Measurements from ENCODE around the gene KCNQ4. TPM values are rescaled to one million over a fixed set of nuclear protein-coding genes. Genes with fewer than 3 reads are reported as not detected.

Gene KCNQ4
- total and polyA plus RNA-seq, 2 donors, result 2.0 to 13.1 TPM

GRCh38 chr1:40801742-40802077 is 18.1 kb downstream of the KCNQ4 start:
- DNase-seq (ENCODE audit: extremely low spot score), result no peak
- peaks cover 1% of the 10 kb centered on the region for H3K4me1 ChIP-seq (ENCODE audit: insufficient read depth)
- H3K4me3 ChIP-seq (ENCODE audit: low read depth, low read length), result peak overlapping the region; percentile 30
- H3K27ac ChIP-seq (ENCODE audit: low read depth), result no peak overlapping the region
- whole genome bisulfite sequencing, result 60% methylated on average over 3 of the region's 3 CpGs
- no peaks in the 10 kb centered on the region for H3K36me3 ChIP-seq (ENCODE audit: insufficient read depth)

DNA sequence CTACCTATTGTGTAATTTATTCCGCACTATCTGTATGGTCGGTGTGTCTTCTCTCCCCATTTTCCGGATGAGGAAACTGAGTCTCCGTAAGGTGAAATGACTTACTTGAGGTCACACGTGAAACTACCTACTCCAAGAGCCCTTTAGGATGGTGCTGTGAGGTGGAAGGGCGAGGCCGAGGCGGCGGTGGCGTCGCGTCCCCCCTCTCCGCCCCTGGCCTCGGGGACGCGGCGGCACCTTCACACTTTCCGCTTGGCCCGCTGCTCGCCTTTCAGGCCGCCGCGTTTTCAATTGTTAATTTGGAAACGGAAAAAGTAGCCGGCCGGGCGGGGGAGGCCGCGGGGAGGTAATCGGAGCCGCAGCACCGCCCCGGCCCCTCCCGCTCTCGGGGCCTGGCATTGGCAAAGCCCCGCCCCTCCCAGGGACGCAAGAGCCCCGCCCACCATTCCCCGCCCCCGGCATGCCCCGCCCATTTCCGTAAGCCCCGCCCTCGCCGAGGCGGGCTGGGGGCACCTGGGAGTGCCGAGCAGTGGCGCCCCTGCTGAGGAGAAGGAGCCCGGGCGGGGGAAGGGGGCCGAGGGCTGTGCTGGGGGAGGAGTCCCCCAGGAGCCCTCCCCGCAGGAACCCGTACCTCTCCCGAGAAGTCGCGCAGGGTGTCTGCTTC is 18.6 kb downstream of the KCNQ4 start:
- Histone ChIP-seq H3K27ac (ENCODE audit: low read depth) (peak overlapping the region; percentile 70), H3K36me3 (ENCODE audit: insufficient read depth) (no peaks in the 10 kb centered on the region), H3K4me1 (ENCODE audit: insufficient read depth) (peaks cover 1% of the 10 kb centered on the region), H3K4me3 (ENCODE audit: low read depth, low read length) (peak overlapping the region; percentile 30)
- 3% methylated on average over 56 of the region's 56 CpGs for WGBS
- DNase-seq (ENCODE audit: extremely low spot score), result peak; percentile 35

DNA sequence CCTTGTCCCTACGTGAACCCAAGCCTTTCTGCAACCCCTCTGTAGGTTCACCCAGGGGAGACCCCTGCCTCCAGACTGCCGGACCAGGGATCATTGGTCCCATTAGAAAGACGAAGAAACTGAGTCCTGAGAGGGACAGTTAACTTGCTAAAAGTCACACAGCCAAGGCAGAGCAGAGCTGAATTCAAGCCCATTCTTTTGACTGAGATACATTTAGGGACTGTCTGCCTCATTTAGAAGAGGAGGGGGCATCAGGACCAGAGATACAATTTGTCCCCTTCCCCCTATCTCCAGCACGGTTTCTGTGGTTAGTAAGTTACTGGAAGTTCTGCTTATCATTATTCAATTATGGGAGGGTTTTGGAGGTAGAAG is 19.1 kb downstream of the KCNQ4 start:
- no peak for DNase-seq (ENCODE audit: extremely low spot score)
- Histone ChIP-seq H3K36me3 (ENCODE audit: insufficient read depth) (no peaks in the 10 kb centered on the region), H3K4me3 (ENCODE audit: low read depth, low read length) (peak overlapping the region; percentile 30), H3K4me1 (ENCODE audit: insufficient read depth) (peaks cover 1% of the 10 kb centered on the region), H3K27ac (ENCODE audit: low read depth) (peak overlapping the region; percentile 70)
- 38% methylated on average over 4 of the region's 4 CpGs for WGBS

DNA sequence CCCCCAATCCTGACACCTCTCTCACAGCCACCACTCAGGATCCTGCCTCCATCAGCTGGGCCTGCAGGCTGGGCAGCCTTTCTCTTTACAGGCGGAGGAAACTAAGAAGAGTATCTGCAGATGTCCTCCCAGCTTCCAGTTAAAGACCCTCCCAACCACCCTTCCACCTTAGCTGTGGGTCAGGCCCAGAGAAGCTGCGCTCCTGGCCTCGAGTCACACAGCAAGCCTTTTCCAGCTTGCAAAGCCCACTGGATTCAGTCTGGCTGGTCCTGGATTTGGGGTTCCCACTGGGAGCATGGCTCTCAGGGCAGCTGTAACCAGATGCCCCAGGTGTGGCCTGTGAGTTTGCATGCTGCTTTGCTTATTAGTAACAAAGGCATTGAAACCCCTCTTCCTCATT is 19.9 kb downstream of the KCNQ4 start:
- 93% methylated on average over 3 of the region's 3 CpGs for WGBS
- no peaks in the 10 kb centered on the region for H3K36me3 ChIP-seq (ENCODE audit: insufficient read depth)
- H3K4me3 ChIP-seq (ENCODE audit: low read depth, low read length), result no peak overlapping the region
- DNase-seq (ENCODE audit: extremely low spot score), result no peak
- no peak overlapping the region for H3K27ac ChIP-seq (ENCODE audit: low read depth)
- peaks cover 1% of the 10 kb centered on the region for H3K4me1 ChIP-seq (ENCODE audit: insufficient read depth)

DNA sequence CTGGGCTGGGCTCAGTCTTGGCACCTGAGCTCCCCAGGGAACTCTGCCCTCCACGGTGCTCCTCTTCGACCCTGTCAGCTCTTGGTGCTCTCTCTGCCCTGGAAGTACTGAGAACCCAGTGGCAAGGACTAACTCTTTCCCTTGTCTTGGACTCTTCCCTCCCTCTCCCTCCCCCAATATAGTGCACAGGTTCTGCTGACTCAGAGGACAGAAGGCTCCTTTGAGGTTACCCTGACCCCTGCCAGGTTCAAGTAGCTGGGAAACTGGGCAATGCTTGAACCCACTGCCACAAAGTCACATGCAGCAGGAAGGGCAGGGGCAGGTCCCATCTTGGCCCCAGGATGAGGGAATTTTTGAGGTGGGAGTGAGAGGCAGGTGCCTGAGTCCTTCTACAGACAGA is 20.3 kb downstream of the KCNQ4 start:
- H3K4me3 ChIP-seq (ENCODE audit: low read depth, low read length), result no peak overlapping the region
- peaks cover 1% of the 10 kb centered on the region for H3K4me1 ChIP-seq (ENCODE audit: insufficient read depth)
- H3K36me3 ChIP-seq (ENCODE audit: insufficient read depth), result no peaks in the 10 kb centered on the region
- WGBS, result 61% methylated on average over 2 of the region's 2 CpGs
- H3K27ac ChIP-seq (ENCODE audit: low read depth), result no peak overlapping the region
- DNase-seq (ENCODE audit: extremely low spot score), result no peak

DNA sequence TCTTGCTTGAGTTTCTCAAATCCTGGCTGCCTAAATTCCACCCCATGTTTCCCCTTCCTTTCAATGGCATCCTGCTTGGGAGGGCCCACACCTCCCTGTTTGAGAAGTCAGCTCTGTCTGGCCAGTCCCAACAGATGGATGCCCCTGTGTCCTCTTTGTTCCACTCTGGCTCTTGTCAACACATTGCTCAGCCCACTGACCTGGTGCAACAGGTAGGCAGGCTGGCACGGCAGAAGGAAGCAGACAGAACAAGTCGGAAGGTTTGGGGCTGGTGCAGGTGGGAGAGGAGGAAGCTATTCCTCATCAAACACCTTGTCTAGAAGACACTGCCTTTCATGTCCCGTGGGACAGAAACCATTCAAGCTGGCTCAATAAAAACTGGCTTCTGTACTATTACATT is 22.7 kb downstream of the KCNQ4 start:
- H3K4me3 ChIP-seq (ENCODE audit: low read depth, low read length), result no peak overlapping the region
- no peaks in the 10 kb centered on the region for H3K36me3 ChIP-seq (ENCODE audit: insufficient read depth)
- DNase-seq (ENCODE audit: extremely low spot score), result no peak
- no peak overlapping the region for H3K27ac ChIP-seq (ENCODE audit: low read depth)
- WGBS, result 85% methylated on average over 3 of the region's 3 CpGs
- H3K4me1 ChIP-seq (ENCODE audit: insufficient read depth), result peaks cover 1% of the 10 kb centered on the region

DNA sequence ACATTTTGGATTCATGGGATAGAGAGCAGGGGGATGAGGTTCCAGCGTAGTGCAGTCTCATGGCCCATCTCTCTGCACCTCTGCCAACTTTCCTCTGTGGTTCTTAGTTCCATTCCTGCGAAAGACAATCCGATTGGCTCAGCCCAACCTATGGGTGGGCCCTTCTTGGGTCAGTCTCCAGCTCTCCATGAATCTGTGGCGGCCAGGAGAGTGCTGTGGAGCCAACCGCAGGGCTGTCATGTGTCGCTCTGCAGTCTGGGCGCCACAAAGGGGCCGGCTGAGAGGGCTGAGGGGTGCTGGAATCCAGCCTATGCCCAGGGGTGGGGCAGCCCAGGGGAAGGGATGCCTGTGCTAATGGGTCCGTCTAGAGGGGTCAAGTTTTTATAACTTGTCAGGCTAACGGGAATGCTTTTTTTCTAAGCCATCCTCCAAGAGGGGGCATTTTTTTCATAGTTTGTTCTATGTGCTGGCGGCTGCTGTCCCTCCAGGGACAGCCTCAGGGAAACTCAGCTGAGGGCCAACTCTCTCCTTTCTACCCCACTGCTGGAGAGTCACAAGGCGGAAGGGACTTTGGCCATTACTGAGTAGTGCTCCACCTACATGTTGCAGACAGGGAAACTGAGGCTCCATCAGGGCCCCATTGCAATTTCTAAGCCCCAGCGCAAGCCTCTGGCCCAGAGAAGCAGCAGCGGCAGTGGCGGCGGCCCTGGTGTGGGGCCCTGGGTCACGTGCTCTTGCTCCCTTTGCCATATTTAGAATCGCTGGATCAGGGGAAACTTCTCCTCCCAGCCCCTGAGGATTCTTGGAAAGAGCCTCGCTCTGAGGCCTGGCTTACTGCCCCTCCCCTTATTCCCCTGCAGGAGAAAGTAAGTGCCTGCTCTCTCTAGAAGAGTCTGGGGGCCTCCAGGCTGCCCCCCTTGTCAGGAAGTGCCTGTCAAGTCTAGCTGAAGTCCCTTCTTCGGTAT is 23.4 kb downstream of the KCNQ4 start:
- WGBS, result 44% methylated on average over 20 of the region's 20 CpGs
- Histone ChIP-seq H3K4me3 (ENCODE audit: low read depth, low read length) (no peak overlapping the region), H3K36me3 (ENCODE audit: insufficient read depth) (no peaks in the 10 kb centered on the region), H3K4me1 (ENCODE audit: insufficient read depth) (no peaks in the 10 kb centered on the region), H3K27ac (ENCODE audit: low read depth) (no peak overlapping the region)
- DNase-seq (ENCODE audit: extremely low spot score), result no peak

DNA sequence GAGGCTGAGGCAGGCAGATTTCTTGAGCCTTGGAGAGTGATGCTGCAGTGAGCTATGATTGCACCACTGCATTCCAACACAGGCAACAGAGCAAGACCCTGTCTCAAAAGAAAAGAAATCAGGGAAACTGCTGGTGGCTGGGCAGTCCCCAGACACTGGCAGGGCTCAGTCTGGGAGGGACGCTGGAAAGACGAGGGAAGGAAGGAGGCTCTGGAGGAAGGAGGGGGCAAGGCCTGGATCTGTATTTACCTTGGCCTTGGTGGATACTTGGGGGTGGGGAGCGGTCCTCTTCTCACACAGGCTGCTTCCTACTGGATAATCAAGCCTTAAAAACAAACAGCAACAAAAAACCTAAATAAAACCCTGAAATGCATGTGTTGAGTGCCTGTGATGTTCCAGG is 24.4 kb downstream of the KCNQ4 start:
- no peaks in the 10 kb centered on the region for H3K36me3 ChIP-seq (ENCODE audit: insufficient read depth)
- WGBS, result 59% methylated on average over 3 of the region's 3 CpGs
- DNase-seq (ENCODE audit: extremely low spot score), result no peak
- H3K4me3 ChIP-seq (ENCODE audit: low read depth, low read length), result no peak overlapping the region
- no peaks in the 10 kb centered on the region for H3K4me1 ChIP-seq (ENCODE audit: insufficient read depth)
- no peak overlapping the region for H3K27ac ChIP-seq (ENCODE audit: low read depth)

- WGBS, result 85% methylated on average over 3 of the region's 3 CpGs
- no peak overlapping the region for H3K27ac ChIP-seq (ENCODE audit: low read depth)
- DNase-seq (ENCODE audit: extremely low spot score), result no peak
- no peaks in the 10 kb centered on the region for H3K4me1 ChIP-seq (ENCODE audit: insufficient read depth)
- H3K36me3 ChIP-seq (ENCODE audit: insufficient read depth), result no peaks in the 10 kb centered on the region
- no peak overlapping the region for H3K4me3 ChIP-seq (ENCODE audit: low read depth, low read length)
Measured at GRCh38 chr1:40808444-40808843, 24.9 kb downstream of the KCNQ4 start.

GRCh38 chr1:40808909-40809308 is 25.3 kb downstream of the KCNQ4 start:
- no peak overlapping the region for H3K27ac ChIP-seq (ENCODE audit: low read depth)
- WGBS, result 75% methylated on average over 6 of the region's 6 CpGs
- DNase-seq (ENCODE audit: extremely low spot score), result no peak
- no peaks in the 10 kb centered on the region for H3K36me3 ChIP-seq (ENCODE audit: insufficient read depth)
- H3K4me1 ChIP-seq (ENCODE audit: insufficient read depth), result no peaks in the 10 kb centered on the region
- H3K4me3 ChIP-seq (ENCODE audit: low read depth, low read length), result no peak overlapping the region

DNA sequence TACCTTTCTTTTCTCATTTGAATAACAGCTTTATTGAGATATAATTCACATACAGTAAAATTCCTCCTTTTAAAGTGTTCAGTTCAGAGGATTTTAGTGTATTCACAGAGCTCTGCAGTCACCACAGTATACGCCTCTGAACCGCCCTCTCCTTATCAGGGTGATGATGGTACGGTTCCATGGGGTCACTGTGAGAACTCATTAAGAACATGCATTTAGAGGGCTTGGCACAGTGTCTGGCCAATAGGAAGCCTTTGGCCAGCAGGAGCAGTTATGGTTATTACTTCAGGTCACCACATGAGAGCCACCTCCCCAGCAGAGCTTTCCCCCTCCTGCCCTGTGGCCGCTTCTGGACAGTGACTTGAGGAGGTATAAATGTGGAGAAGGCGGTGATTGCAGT is 27.3 kb downstream of the KCNQ4 start:
- H3K36me3 ChIP-seq (ENCODE audit: insufficient read depth), result no peaks in the 10 kb centered on the region
- H3K4me3 ChIP-seq (ENCODE audit: low read depth, low read length), result no peak overlapping the region
- WGBS, result 89% methylated on average over 5 of the region's 5 CpGs
- no peaks in the 10 kb centered on the region for H3K4me1 ChIP-seq (ENCODE audit: insufficient read depth)
- no peak for DNase-seq (ENCODE audit: extremely low spot score)
- H3K27ac ChIP-seq (ENCODE audit: low read depth), result no peak overlapping the region

DNA sequence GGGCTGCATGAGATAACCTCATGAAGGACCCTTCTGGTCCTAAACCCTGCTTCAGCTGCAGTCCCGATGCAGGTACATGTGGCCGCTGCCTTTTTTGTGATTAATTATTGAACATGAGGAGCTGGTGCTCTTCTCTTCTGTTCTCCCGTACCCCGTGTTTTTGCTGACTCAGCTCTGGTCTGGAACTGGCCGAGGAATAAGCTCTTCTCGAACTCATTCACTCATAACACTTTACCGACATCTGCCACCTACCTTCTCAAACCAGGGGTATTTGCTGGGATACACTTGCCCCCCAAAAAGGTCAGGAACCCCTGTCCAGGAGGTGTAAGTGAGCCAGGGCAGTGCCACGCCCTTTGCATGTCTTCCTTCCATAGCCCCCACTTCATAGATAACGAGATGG is 31.8 kb downstream of the KCNQ4 start:
- WGBS, result 82% methylated on average over 9 of the region's 9 CpGs
- no peak for DNase-seq (ENCODE audit: extremely low spot score)
- Histone ChIP-seq H3K36me3 (ENCODE audit: insufficient read depth) (no peaks in the 10 kb centered on the region), H3K4me3 (ENCODE audit: low read depth, low read length) (no peak overlapping the region), H3K4me1 (ENCODE audit: insufficient read depth) (no peaks in the 10 kb centered on the region), H3K27ac (ENCODE audit: low read depth) (no peak overlapping the region)

DNA sequence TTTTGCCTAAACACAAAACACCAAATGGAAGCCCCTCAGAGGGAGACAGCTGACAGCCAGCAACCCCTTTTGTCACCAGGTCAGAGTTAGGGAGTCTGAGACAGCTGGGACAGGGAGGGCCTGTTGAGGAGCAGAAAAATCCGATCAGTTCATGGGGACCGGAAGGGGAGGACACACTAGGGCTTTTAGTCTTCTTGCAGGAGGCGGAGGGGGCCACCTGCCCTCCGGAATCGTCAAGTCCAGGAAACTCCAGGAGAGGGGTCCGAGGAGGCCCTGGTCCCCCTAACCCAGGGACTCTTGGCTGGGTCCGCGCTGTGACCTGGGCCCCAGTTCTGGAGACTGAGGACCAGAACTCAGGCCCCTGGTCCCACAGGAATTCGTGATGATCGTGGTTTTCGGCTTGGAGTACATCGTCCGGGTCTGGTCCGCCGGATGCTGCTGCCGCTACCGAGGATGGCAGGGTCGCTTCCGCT is 34.2 kb downstream of the KCNQ4 start:
- peak overlapping the region; percentile 31 for H3K4me3 ChIP-seq (ENCODE audit: low read depth, low read length)
- DNase-seq (ENCODE audit: extremely low spot score), result no peak
- H3K4me1 ChIP-seq (ENCODE audit: insufficient read depth), result no peaks in the 10 kb centered on the region
- H3K27ac ChIP-seq (ENCODE audit: low read depth), result no peak overlapping the region
- 45% methylated on average over 19 of the region's 19 CpGs for WGBS
- no peaks in the 10 kb centered on the region for H3K36me3 ChIP-seq (ENCODE audit: insufficient read depth)
